Stomach (tissue), 9 donors: Measurements from ENCODE around the gene RXYLT1. TPM values are rescaled to one million over a fixed set of nuclear protein-coding genes. Genes with fewer than 3 reads are reported as not detected.

ENCODE experiments used
- DNase-seq, 2 donors: peaks; one replicate each; pipeline versions ENCODE4 v3.0.0 to v3.0.0-alpha.2; 2013 to 2019
- H3K27ac ChIP-seq, 5 donors: fragments of 200-600 bp in 4 of 5; sonication (generic) in 4 of 5; one replicate each; pipeline ENCODE4 v1.5.1; 2013 to 2019; ENCODE audit warnings: mild to moderate bottlenecking in 1 of 5, moderate library complexity in 1 of 5
- H3K27me3 ChIP-seq, 3 donors: fragments of 200-600 bp; sonication (generic); one replicate each; pipeline ENCODE4 v1.5.1; 2017 to 2019; ENCODE audit warnings: mixed run types in 1 of 3
- H3K36me3 ChIP-seq, 4 donors: fragments of 200-600 bp; sonication (generic); 1 replicate in 3 of 4; 2 replicates in 1 of 4; pipeline ENCODE4 v1.5.1; 2016 to 2019
- H3K4me1 ChIP-seq, 4 donors: fragments of 200-600 bp; sonication (generic); one replicate each; pipeline ENCODE4 v1.5.1; 2016 to 2019
- H3K4me3 ChIP-seq, 4 donors: fragments of 200-600 bp; sonication (generic) in 3 of 4; one replicate each; pipeline ENCODE4 v1.5.1; 2016 to 2019; ENCODE audit warnings: mild to moderate bottlenecking in 1 of 4
- H3K9me3 ChIP-seq, 4 donors: fragments of 200-600 bp; sonication (generic); one replicate each; pipeline ENCODE4 v1.5.1; 2016 to 2019
- CTCF ChIP-seq, 7 experiments: fragments of 450-650 bp in 4 of 7; fragments of 200-600 bp in 3 of 7; sonication (generic) in 3 of 7; IDR thresholded peaks; one replicate each; pipeline ENCODE4 v1.5.1; 2016 to 2019; ENCODE audit warnings: antibody characterized with exemption in 7 of 7, control low read depth in 2 of 7, mild to moderate bottlenecking in 1 of 7
- EP300 ChIP-seq: sonication (generic); formaldehyde crosslinking; IDR thresholded peaks from one replicate; pipeline ENCODE4 v1.6.1; 2017; ENCODE audit warnings: antibody characterized with exemption
- POLR2A ChIP-seq, 4 donors: fragments of 450-650 bp; IDR thresholded peaks; one replicate each; pipeline ENCODE4 v1.6.1; 2016; ENCODE audit warnings: antibody characterized with exemption in 4 of 4, control low read depth in 2 of 4, mild to moderate bottlenecking in 1 of 4, moderate library complexity in 1 of 4
- POLR2AphosphoS5 ChIP-seq, 3 donors: sonication (generic); formaldehyde crosslinking; IDR thresholded peaks; one replicate each; pipeline ENCODE4 v1.6.1; 2016; ENCODE audit warnings: antibody characterized with exemption in 3 of 3
- WGBS, 5 donors: extraction: QIAGEN DNeasy Blood & Tissue Kit in 3 of 5; methylation state at CpG; one replicate each; pipeline versions ENCODE4 v1.1.5 to v1.1.7; 2013 to 2018; 5-methylcytosine and 5-hydroxymethylcytosine counted together
- intact Hi-C: fragments of 100-400 bp; cut with DNase I; formaldehyde crosslinking; loops from one replicate; pipeline ENCODE4 v1.15.1; 2023; ENCODE audit warnings: low total_unique reads
- polyA plus RNA-seq, 3 donors: library from polyadenylated mRNA; stranded (reverse); fragments of 200-250 nt; gene quantifications; one replicate each; pipeline ENCODE4 v1.2.3, GENCODE V29; 2013
- total RNA-seq, 5 donors: library from RNA; depleted of rRNA; stranded (reverse); fragments of >200 nt; gene quantifications; one replicate each; pipeline versions ENCODE4 v1.1.0 to v1.2.3, GENCODE V29; 2014 to 2016
- donor health status: healthy with polysubstance abuse.
- donor health status: Bipolar disorder and iron deficiency.
- donor health status: healthy.

RXYLT1 gene
- total and polyA plus RNA-seq, 8 donors: 4.5 to 33.0 (median 11.2) TPM

GRCh38 chr12:63849106-63849620 lies 69.5 kb downstream of the RXYLT1 start:
- peaks cover 0 to 2% (median 0%) of the 10 kb centered on the region in 3 donors for H3K27me3 ChIP-seq
- no peaks in the 10 kb centered on the region for H3K36me3 ChIP-seq
- no peaks in the 10 kb centered on the region for H3K9me3 ChIP-seq
- intact Hi-C loops: no loop called here
- TF ChIP-seq EP300: no peak
- no peak for TF ChIP-seq CTCF (IDR thresholded peaks at IDR 0.05)
- TF ChIP-seq POLR2AphosphoS5 (IDR thresholded peaks at IDR 0.05): no peak
- no peak for TF ChIP-seq POLR2A (IDR thresholded peaks at IDR 0.05)
- no peak for DNase-seq
- H3K4me1 ChIP-seq: peaks cover 8 to 50% (median 20%) of the 10 kb centered on the region in 4 donors
- H3K4me3 ChIP-seq: no peak overlapping the region
- 85 to 100% (median 93%) methylated on average over 1 of the region's 1 CpG for WGBS, 5 donors
- H3K27ac ChIP-seq: no peak overlapping the region

GRCh38 chr12:63849641-63850040 lies 69.9 kb downstream of the RXYLT1 start:
- intact Hi-C loops: no loop called here
- Histone ChIP-seq H3K27ac (no peak overlapping the region), H3K36me3 (no peaks in the 10 kb centered on the region), H3K9me3 (no peaks in the 10 kb centered on the region), H3K27me3 (no peaks in the 10 kb centered on the region), H3K4me3 (no peak overlapping the region), H3K4me1 (peaks cover 8 to 50% (median 20%) of the 10 kb centered on the region in 4 donors)
- no peak for DNase-seq
- no peak for TF ChIP-seq POLR2AphosphoS5 (IDR thresholded peaks at IDR 0.05)
- 75 to 87% (median 85%) methylated on average over 4 of the region's 4 CpGs for WGBS, 5 donors

GRCh38 chr12:63853978-63854377 lies 74.3 kb downstream of the RXYLT1 start:
- no peak for DNase-seq
- Histone ChIP-seq H3K36me3 (no peaks in the 10 kb centered on the region), H3K4me1 (peaks cover 0 to 19% (median 8%) of the 10 kb centered on the region in 4 donors), H3K27me3 (no peaks in the 10 kb centered on the region), H3K4me3 (no peak overlapping the region), H3K9me3 (no peaks in the 10 kb centered on the region), H3K27ac (no peak overlapping the region)
- intact Hi-C loops: no loop called here
- TF ChIP-seq POLR2A (IDR thresholded peaks at IDR 0.05): no peak
- no peak for TF ChIP-seq CTCF (IDR thresholded peaks at IDR 0.05)
- no peak for TF ChIP-seq POLR2AphosphoS5 (IDR thresholded peaks at IDR 0.05)
- TF ChIP-seq EP300: no peak

- H3K27me3 ChIP-seq: no peaks in the 10 kb centered on the region
- no peak overlapping the region for H3K27ac ChIP-seq
- no peaks in the 10 kb centered on the region for H3K9me3 ChIP-seq
- H3K4me1 ChIP-seq: peaks cover 0 to 11% (median 4%) of the 10 kb centered on the region in 4 donors
- intact Hi-C loops: no loop called here
- DNase-seq: no peak
- H3K4me3 ChIP-seq: no peak overlapping the region
- TF ChIP-seq POLR2AphosphoS5 (IDR thresholded peaks at IDR 0.05): no peak
- no peak for TF ChIP-seq POLR2A (IDR thresholded peaks at IDR 0.05)
- no peak for TF ChIP-seq EP300
- no peak for TF ChIP-seq CTCF (IDR thresholded peaks at IDR 0.05)
- 90 to 98% (median 94%) methylated on average over 3 of the region's 3 CpGs for WGBS, 5 donors
- no peaks in the 10 kb centered on the region for H3K36me3 ChIP-seq
Measured at GRCh38 chr12:63855299-63855698, 75.6 kb downstream of the RXYLT1 start.

GRCh38 chr12:63857771-63858670 lies 78.3 kb downstream of the RXYLT1 start:
- Histone ChIP-seq H3K36me3 (no peaks in the 10 kb centered on the region), H3K4me1 (peaks cover 3 to 25% (median 17%) of the 10 kb centered on the region in 4 donors), H3K27ac (no peak overlapping the region), H3K4me3 (no peak overlapping the region), H3K27me3 (no peaks in the 10 kb centered on the region), H3K9me3 (no peaks in the 10 kb centered on the region)
- WGBS, 5 donors: 55 to 66% (median 59%) methylated on average over 6 of the region's 6 CpGs
- TF ChIP-seq EP300 (no peak), POLR2A (IDR thresholded peaks at IDR 0.05) (no peak), CTCF (IDR thresholded peaks at IDR 0.05) (no peak), POLR2AphosphoS5 (IDR thresholded peaks at IDR 0.05) (no peak)
- no peak for DNase-seq
- intact Hi-C loops: no loop called here
